Stimulated activated CD8-positive, alpha-beta memory T cell treated with anti-CD3 and anti-CD28 coated beads, Interleukin-7, amount 100 ng/mL, for 4 hours (primary cell): Measurements from ENCODE around the gene NXPH4.

ENCODE experiments used
- DNase-seq, 2 donors: peaks; one replicate each; pipeline ENCODE4 v3.0.0-alpha.2; 2020; ENCODE audit warnings: low read depth in 2 of 2

NXPH4 gene

GRCh38 chr12:57242691-57243454 is 26.3 kb downstream of the NXPH4 start:
- DNase-seq, result peak in 1 of 2 donors; percentile 42

GRCh38 chr12:57243521-57244311 is 27.1 kb downstream of the NXPH4 start:
- DNase-seq, result peak in 1 of 2 donors; percentile 64

GRCh38 chr12:57244312-57244696 is 27.7 kb downstream of the NXPH4 start:
- no peak for DNase-seq

- no peak for DNase-seq
Observed at GRCh38 chr12:57247041-57247440, 30.4 kb downstream of the NXPH4 start.

DNA sequence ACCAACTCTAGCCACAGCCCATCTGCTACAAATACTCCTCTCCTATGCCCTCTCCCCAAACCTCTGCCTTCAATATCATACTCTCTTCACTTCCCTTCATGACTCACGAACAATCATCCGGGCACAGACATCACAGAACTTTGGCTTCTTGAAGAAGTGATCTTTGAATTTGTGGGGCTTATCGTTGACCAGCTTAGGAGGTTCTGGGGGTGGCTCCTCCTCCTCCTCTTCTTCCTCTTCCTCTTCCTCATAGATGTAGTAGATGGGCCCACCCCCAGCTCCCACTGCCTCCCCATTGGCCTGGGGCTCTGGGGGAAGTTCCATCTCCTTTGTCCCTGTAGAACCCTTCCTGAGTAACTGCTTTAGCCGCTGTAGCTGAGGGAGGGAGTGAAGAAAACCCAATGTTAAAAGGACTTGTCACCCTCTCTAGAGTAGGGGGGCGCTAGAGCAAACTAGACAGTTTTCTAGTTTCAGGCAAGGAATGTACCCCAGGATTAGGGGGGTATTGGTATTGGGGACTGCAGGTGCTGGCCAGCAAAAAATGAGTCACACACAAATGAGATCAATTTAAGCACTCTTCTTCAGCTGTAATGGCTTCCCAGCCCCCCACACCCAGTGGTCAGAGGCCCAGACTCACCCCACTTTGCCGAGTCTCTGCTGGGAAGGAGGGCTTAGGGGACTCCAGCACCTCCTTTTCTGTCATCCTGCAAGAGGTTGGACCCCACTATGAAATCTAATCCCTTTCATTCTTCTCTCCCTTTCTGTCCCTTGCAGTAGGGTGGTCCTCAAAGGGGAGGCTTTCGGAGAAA is 32.5 kb downstream of the NXPH4 start:
- DNase-seq, result no peak

DNA sequence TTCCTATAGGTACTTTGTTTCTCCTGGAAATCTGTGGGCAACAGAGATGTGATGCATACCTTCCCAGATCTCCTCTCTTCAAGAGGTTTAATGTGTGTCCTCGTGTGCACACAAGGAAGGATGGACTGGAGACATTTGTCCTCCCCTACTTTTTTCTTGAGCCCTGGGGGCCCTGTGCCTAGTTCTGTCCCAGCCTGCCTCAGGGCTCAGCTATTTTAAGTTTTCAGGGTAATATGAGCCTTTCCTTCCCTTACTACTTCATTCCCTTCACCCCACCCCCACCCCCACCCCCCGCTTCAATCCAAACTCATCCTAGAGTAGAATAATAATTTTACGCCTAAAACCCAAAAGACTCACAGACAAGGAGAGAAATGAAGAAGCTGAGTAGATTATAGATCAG is 33.9 kb downstream of the NXPH4 start:
- no peak for DNase-seq

DNA sequence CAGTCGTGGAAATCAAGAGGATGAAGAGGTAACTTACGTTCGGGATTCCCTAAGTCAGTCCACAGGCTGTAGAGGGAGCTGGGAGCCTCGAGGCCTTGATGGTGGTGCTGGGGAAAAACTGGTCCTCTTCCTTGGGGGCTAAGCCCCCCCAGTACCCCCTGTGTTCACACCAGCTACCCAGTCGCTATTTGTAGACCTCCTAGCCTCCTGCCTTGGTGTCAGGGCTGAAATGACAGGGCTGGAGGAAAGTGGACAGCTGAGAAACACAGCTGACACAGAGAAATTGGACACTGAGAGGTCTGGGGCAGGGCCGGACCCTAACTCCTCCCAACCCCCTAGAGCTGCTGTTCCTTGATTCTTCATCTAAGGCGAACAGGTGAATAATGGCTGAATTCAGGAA is 34.4 kb downstream of the NXPH4 start, which contains the start of gene STAC3:
Gene STAC3 (minus strand): TSS at position 232 of the 400 bp plus-strand sequence. CDS start 1,551 bp downstream, outside the sequence.
- no peak for DNase-seq

- DNase-seq, result no peak
Observed at GRCh38 chr12:57254506-57255280, 38.1 kb downstream of the NXPH4 start.

DNA sequence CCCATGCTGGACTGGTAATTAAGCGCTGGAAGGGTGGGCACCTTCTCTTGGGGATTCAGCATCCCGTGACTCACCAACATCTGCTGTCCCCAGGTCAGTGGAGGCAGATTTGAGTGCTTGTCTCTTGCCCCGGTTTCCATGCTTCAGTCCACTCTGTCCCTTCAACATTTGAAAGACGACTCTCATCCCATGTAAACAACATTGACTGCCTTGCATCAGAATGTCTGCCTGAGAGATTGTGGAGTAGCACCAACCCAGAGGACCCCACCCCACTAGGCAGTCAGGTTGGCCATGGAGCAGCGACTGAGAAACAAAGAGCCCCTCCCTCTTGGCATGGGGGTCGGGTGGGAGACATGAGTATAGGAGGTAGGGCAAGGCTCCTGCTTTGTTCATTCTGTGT is 39.3 kb downstream of the NXPH4 start:
- DNase-seq, result no peak

GRCh38 chr12:57258977-57259970 is 42.7 kb downstream of the NXPH4 start:
- no peak for DNase-seq

DNA sequence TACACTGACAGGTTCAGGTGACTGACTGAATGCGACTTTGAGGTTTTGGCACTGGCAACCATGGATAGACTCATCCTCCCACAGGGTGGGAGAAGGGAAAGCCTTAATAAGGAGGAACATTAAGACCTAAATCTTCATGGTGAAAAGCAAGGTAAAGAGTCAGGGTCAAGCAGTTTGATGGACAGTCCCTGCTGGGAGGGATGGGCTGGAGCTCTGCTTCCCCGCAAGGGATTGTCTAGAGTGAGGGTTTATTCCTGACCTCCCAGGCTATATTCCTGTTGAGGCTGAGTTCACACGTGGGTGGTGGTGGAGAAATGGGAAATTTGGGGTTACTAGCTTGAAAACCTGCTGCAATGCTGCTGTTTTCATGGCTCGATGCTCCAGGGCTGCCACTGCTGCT is 43.8 kb downstream of the NXPH4 start:
- no peak for DNase-seq

GRCh38 chr12:57261428-57261865 is 44.9 kb downstream of the NXPH4 start:
- DNase-seq, result no peak

- DNase-seq, result no peak
Observed at GRCh38 chr12:57262126-57262822, 45.7 kb downstream of the NXPH4 start.

DNA sequence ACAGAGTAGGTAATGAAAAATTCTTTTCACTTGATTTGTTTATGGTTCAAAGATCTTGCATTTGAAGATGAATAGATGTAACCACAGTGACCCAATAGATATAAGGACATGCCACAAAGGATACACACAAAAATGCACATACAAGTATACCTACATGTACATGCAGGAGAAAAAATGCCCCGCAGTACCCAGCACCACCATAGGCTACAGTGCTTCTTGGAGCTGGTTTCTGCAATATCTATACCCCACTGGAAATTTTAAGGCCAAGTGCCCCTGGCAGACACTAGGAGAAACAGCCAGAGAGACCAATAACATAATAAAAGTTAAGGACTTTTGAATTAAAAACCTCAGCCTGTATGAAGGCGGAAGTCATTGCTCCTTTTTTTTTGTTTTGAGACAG is 46.5 kb downstream of the NXPH4 start:
- DNase-seq, result no peak

DNA sequence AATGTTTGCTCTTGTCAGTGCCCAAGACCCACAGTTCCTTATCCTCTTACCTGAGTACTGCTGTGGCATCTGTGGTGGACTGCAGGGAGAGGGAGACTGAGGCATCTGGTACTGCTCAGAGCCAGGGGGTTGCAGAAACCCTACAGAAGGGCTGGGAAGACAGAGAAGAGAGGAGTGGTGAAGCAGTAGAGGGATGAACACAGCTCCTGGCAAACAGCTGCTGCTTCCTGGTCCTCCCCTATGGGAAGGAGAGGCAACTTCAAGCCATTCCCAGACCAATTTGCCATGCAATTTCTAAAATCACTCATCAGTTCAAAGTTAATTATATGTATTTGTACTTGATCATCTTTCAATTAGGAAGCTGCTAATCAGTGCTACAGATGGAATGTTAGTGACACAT is 50.1 kb downstream of the NXPH4 start:
- DNase-seq, result no peak

- DNase-seq, result no peak
Observed at GRCh38 chr12:57268264-57268663, 51.7 kb downstream of the NXPH4 start.

GRCh38 chr12:57270966-57271470 is 54.4 kb downstream of the NXPH4 start:
- no peak for DNase-seq

GRCh38 chr12:57272337-57273151 is 56.0 kb downstream of the NXPH4 start:
- DNase-seq, result no peak
